ENCODE data around the gene SKAP1. TPM values are rescaled to one million over a fixed set of nuclear protein-coding genes. Genes with fewer than 3 reads are reported as not detected.

Gene SKAP1
- total and polyA plus RNA-seq, 10 donors: 11.5 to 28.9 (median 20.5) TPM

GRCh38 chr17:48107137-48108055 lies 322.6 kb downstream of the SKAP1 start, which contains the start of gene SNX11:
Gene SNX11, plus strand, starts transcription at chr17:48107766. Its CDS starts 4,278 bp downstream, at chr17:48112044.
- 0 to 1% (median 1%) methylated on average over 23 to 64 of the region's 64 CpGs for WGBS, 5 donors
- Histone ChIP-seq H3K4me1 (peaks cover 25 to 88% (median 57%) of the 10 kb centered on the region in 6 donors), H3K4me3 (peak within 1 kb of the TSS; percentile 63 to 94 (median 80)), H3K27me3 (replicated peaks in 1 of 7) (no peaks in the 10 kb centered on the region), H3K27ac (peak within 1 kb of the TSS; percentile 92 to 99 (median 96)), H3K9me3 (peaks cover 0 to 6% (median 0%) of the 10 kb centered on the region in 8 donors), H3K36me3 (no peaks in the 10 kb centered on the region)
- peak; percentile 98 for DNase-seq
- TF ChIP-seq POLR2A (IDR thresholded peaks at IDR 0.05): peak; percentile 24 to 56 (median 47)
- TF ChIP-seq CTCF (IDR thresholded peaks at IDR 0.05 in 8 of 11, conservative IDR thresholded peaks at IDR 0.05 in 3 of 11): peak in 4 of 11 experiments; percentile 20 to 34 (median 30)
- peak; percentile 93 to 95 (median 95) for TF ChIP-seq POLR2AphosphoS5 (IDR thresholded peaks at IDR 0.05)
- intact Hi-C loops (cut with DNase I; ENCODE audit: low total_unique reads): no loop called here

- no peak for TF ChIP-seq POLR2AphosphoS5 (IDR thresholded peaks at IDR 0.05)
- no peak for TF ChIP-seq CTCF (IDR thresholded peaks at IDR 0.05 in 8 of 11, conservative IDR thresholded peaks at IDR 0.05 in 3 of 11)
- TF ChIP-seq POLR2A (IDR thresholded peaks at IDR 0.05): no peak
- Histone ChIP-seq H3K27ac (peak overlapping the region; percentile 92 to 99 (median 96)), H3K4me1 (peaks cover 28 to 88% (median 57%) of the 10 kb centered on the region in 6 donors), H3K36me3 (no peaks in the 10 kb centered on the region), H3K4me3 (peak overlapping the region; percentile 63 to 94 (median 80)), H3K9me3 (peaks cover 0 to 6% (median 0%) of the 10 kb centered on the region in 8 donors), H3K27me3 (replicated peaks in 1 of 7) (no peaks in the 10 kb centered on the region)
- intact Hi-C loops (cut with DNase I; ENCODE audit: low total_unique reads): no loop called here
- peak; percentile 77 for DNase-seq
- 42 to 56% (median 45%) methylated on average over 13 of the region's 13 CpGs for WGBS, 5 donors
Observed at GRCh38 chr17:48106802-48107136, 323.2 kb downstream of the SKAP1 start.

- intact Hi-C loops (cut with DNase I; ENCODE audit: low total_unique reads): no loop called here
Observed at GRCh38 chr17:48104440-48104839, 325.6 kb downstream of the SKAP1 start.

More at GRCh38 chr17:48104440-48104839, 325.6 kb downstream of the SKAP1 start:
- peak; percentile 47 for DNase-seq
- Histone ChIP-seq H3K9me3 (peaks cover 0 to 6% (median 0%) of the 10 kb centered on the region in 8 donors), H3K36me3 (no peaks in the 10 kb centered on the region), H3K27me3 (replicated peaks in 1 of 7) (no peaks in the 10 kb centered on the region), H3K4me3 (no peak overlapping the region), H3K27ac (peak overlapping the region in 3 of 8 donors; percentile 36 to 94 (median 90)), H3K4me1 (peaks cover 24 to 84% (median 49%) of the 10 kb centered on the region in 6 donors)
- 70 to 84% (median 75%) methylated on average over 7 of the region's 7 CpGs for WGBS, 5 donors
- TF ChIP-seq CTCF (IDR thresholded peaks at IDR 0.05 in 8 of 11, conservative IDR thresholded peaks at IDR 0.05 in 3 of 11) (no peak), POLR2AphosphoS5 (IDR thresholded peaks at IDR 0.05) (no peak), POLR2A (IDR thresholded peaks at IDR 0.05) (no peak)
